ENCODE results near the gene MBD3.
"Not testable (repeated sequence)": the region's sequence is repeated elsewhere in the genome, so short reads cannot be mapped to it uniquely, and the experiment has no call there.

Gene MBD3

DNA sequence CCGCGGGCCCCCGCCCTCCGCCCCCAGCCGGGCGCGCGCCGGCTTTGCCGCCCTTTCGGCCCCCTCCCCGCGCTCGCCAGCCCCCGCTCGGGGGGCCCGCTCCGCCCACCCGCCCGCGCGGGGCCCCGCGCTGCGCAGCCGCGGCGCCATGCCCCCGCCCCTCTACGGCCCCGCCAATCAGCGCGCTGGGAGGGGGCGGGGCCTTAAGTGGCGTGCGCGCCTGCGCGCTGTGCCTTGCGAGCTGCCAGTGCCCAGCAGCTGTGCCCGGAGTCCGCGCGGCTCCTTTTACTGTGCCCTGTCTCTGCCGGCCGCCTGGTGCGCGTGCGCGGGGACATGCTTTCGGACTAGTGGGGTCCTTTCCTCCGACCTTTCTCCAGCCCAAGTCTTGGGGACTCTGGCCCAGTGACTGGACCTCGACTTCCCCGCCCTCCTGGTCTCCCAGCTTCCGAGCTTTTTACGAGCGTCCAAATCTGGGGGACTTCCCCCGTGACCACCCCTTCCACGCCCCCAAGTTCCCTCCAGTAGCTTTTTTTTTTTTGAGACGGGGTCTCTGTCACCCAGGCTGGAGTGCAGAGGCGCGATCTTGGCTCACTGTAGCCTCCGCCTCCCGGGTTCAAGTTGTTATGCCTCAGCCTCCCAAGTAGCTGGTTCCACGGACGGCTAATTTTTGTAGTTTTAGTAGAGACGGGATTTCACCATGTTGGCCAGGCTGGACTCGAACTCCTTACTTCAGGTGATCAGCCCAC, at the start of gene MBD3:
Gene MBD3 (minus strand): TSS at position 111 of the 746 bp plus-strand sequence. CDS start 234 bp downstream, outside the sequence.
- DNase-seq: no peak

- DNase-seq: not testable (repeated sequence)
Observed at GRCh38 chr19:1640893-1641448, 48.3 kb upstream of the MBD3 start.

DNA sequence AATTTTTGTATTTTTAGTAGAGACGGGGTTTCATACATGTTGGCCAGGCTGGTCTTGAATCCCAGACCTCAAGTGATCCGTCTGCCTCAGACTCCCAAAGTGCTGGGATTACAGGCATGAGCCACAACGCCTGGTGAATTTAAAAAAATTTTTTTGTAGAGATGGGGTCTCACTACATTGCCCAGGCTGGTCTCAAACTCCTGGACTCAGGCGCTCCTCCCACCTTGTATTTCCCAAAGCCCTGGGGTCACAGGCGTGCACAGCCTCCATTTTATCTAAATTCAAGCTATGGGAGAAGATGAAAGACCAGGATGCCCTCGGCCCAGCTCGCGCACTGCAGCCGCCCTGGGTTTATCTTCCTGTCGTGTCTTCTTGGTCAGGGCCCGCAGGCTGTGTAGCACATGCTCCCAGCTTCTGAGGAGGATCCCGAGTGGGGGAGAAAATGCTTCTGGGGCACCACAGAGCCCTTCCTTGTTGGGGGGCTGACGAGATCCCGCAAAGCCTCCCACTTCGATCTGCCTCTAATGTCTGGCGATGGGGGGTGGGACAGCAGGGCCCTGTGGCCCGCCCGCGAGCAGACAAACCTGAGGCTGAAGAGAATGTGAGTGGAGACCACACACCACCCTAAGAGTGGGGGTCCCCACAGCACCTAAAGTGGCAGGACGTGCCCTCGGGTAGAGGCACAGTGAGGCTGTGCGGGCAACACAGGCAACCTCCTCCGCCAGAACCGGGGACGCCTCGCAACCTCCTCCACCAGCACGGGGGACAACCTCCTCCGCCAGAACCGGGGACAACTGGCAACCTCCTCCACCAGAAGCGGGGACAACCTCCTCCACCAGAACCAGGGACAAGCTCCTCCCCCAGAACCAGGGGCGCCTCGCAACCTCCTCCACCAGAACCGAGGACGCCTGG, 43.9 kb upstream of the MBD3 start:
- no peak for DNase-seq

DNA sequence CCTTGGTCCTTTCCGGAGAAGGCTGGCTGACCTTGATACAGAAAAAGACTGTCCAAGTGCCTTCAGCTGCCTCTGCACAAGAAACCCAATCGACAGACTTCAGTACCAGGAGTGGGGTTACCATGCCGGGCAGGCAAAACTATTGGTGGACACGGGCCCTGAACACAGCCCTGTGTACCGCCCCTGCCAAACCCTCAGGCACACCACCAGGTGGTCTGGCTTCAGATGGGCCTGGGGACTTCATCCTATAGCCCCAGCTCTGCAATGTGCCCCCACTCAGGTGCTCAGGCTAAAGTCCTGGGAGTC, 42.2 kb upstream of the MBD3 start:
- no peak for DNase-seq

- no peak for DNase-seq
Observed at GRCh38 chr19:1634242-1634937, 41.7 kb upstream of the MBD3 start.

GRCh38 chr19:1633269-1633826, 40.7 kb upstream of the MBD3 start:
- DNase-seq: no peak

GRCh38 chr19:1632462-1633268, 40.0 kb upstream of the MBD3 start:
- DNase-seq: no peak

- DNase-seq: no peak
Observed at GRCh38 chr19:1631557-1632100, 39.0 kb upstream of the MBD3 start.

DNA sequence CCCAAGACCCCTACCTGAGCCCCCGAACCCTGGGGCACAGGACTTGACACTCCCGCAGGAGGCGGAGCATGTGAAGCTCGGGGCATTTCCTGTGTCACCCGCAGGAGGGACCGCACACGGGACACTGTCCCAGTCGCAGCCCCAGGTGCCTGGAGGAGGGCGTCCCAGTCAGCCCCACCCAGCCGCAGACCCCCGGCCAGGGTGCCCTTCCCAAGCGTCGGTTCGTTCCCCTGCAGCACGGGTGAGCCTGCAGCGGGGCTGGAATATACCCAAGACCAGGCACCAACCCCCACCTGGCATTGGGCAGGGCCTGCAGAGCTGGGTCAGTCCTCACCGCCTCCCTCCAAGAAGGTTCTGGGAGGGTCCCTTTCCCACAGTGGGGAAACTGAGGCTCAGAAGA, 38.1 kb upstream of the MBD3 start:
- no peak for DNase-seq

GRCh38 chr19:1630012-1630411, 37.3 kb upstream of the MBD3 start:
- no peak for DNase-seq

DNA sequence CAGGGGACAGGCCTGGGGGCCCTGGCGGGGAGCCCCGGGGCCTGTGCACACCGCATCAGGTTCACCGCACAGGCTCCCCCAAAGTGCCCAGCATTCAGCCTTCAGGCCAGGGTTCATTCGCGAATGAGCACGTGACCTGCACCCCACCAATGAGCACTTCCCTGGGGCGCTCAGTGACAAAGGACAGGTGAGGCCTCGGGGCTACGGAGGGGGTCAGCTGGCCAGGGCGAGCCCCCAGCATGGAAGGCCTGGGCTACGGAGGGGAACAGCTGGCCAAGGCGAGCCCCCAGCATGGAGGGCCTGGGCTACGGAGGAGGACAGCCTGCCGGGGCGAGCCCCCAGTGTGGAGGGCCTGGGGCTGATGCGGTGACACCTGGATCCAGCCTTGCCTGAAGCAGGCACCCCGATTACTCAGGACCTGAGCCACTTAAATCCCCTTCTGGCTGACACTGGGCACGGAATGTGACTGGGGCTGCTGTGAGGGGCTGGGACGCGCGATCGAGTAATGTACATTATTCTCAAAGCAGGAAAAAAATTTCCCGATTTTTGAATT, 36.7 kb upstream of the MBD3 start:
- no peak for DNase-seq

- DNase-seq: no peak
Observed at GRCh38 chr19:1627194-1627593, 34.5 kb upstream of the MBD3 start.

DNA sequence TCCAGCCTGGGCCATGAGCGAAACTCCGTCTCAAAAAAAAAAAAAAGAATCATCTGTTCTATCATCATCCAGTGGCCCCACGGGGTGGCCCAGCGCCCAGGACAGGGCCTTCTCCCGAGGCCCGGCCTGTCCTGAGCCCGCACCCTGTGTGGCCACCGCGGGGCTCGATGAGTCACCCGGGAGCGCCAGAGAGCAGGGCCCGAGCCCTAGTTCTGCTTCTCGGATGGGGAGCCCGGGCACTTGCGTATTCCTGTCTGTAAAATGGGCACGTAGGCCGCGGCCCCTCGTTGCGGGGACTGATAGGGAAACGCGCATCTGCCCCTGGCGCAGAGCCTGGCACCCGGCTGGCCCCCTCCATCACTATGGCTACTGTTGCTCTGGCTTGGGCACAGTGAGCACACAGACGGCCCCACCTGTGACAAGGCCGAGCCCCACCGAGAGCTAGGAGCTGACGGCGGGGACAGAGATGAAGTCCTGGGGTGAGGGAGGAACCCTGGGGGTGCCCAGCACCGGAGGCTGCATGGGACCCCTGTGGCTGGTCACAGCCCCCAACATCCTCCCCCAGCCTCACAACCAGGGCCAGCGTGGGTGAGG, 33.8 kb upstream of the MBD3 start:
- DNase-seq: no peak

DNA sequence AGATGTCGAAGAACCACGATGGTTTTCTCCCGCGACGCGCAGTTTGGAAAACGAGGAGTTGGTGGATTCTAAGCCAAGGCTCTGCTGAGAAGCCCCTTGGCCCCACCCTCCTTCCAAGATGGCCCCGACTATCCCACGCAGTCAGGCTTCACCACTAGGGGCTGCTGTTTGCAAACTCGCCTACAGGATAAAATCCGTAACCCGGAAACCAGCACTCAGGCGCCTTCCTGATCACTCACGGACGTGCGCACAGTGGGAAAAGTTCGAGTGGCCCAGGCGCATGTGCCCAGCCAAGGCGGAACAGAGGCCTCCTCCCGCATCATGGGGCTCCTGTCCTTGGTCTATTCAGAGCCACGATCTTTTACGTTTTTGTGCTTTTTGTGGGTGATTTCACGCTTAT, 31.8 kb upstream of the MBD3 start:
- DNase-seq: no peak

DNA sequence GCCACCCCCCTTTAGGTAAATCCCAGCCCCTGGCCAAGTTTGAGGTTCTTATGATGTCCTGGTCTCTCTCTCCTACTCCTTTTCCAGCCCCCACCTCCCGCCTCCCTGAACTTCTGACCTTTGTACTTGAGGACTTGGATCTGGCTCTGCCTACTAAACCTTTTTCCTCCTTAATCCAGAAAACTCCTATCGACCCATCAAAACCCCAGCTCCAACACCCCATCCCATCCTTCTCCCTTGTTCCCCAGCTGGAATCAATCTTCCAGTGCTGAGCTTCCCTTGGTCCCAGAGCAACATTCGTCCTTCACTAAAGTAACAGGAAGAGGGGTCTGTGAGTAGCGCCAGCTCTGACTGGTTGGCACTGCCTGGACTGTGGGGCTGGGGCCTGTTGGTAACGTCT, 29.9 kb upstream of the MBD3 start:
- no peak for DNase-seq

- no peak for DNase-seq
Observed at GRCh38 chr19:1622007-1622406, 29.3 kb upstream of the MBD3 start.

GRCh38 chr19:1621574-1621973, 28.9 kb upstream of the MBD3 start:
- no peak for DNase-seq

DNA sequence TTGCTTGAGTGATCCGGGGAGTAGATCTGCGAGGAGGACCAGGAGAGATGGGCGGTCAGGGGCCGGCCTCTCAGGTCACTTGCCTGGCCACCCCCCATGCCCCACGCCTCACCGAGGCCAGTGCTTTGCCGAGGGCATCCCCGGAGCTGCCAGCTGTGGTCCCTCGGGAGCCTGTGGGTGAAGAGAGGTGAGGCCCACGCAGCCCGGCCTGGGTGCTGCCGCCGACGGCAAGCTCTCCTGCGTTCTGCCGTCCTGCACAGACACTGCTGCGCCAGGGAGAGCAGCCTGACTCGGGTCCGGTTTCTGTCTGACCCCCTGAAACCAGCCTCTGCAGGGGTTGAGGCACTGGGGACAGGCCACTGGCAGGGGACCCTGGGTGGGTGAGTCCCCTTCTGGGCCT, 28.4 kb upstream of the MBD3 start:
- DNase-seq: no peak

DNA sequence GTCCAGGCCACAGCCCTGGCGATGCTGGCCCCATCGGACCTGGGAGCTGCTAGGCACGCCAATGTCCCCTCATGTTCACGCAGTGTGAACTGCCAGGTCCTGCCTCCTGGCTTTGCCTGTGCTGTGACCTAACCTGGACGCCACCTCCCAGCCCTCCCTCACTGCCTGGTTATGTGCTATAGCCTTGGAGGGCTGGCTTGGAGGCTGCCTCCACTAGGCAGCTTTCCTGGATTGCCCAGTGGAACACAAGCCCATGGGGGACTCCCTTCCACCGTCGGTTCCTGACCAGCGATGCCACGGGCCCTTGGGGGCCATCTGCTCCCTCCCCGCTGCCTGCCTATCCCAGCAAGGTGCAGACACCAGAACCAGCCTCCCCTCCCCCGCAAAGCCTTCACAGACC, 27.8 kb upstream of the MBD3 start:
- no peak for DNase-seq

DNA sequence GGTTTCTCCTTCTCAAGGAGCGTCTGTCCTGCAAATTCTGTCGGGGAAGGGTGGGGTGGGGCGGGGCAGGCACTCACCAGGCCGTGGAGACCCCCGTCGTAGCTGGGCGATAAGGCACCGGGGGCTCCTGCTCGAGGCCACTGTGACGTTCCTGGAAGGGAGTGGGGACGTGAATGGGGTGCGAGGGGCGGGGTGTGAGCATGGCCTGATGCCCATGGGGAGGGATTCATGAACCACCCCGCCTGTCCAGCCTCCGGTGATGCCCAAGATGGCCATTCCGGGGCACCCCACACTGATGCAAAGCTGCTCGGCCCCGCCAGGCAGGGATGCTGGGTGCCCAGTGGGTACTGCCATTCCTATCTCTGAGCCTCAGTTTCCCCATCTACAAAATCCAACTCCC, 27.0 kb upstream of the MBD3 start:
- DNase-seq: no peak

DNA sequence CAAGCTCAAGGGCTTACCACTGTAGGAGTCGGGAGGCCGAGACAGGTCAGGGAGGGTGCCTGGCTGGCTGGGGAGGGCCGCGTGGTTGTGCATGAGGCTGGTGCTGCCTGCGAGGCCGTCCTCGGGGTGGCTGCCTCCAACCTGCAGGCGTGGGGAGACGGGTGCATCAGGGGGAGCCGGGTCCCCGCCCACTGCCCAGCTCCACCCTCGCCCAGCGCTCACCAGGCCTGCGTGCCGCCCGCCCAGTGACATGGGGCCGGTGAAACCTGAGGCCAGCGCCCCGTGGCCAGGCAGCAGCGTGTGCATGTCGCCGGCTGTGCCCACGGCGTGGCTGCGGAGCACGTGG, 26.4 kb upstream of the MBD3 start:
- no peak for DNase-seq

Data from cortex of kidney (tissue), 1 donor.